Vagina (tissue), 2 donors: Measurements from ENCODE around the gene GATA5.

ENCODE experiments used
- CTCF ChIP-seq, 3 experiments: fragments of 450-650 bp in 2 of 3; fragments of 200-600 bp in 1 of 3; sonication (generic) in 1 of 3; IDR thresholded peaks; one replicate each; pipeline ENCODE4 v1.5.1; 2017 to 2019; ENCODE audit warnings: antibody characterized with exemption in 3 of 3, mild to moderate bottlenecking in 2 of 3, moderate library complexity in 2 of 3
- POLR2A ChIP-seq, 2 donors: fragments of 450-650 bp; IDR thresholded peaks; one replicate each; pipeline ENCODE4 v1.6.1; 2017; ENCODE audit warnings: antibody characterized with exemption in 2 of 2, mild to moderate bottlenecking in 2 of 2, moderate library complexity in 2 of 2
- POLR2AphosphoS5 ChIP-seq, 2 donors: sonication (generic); formaldehyde crosslinking; IDR thresholded peaks; one replicate each; pipeline ENCODE4 v1.9.0; 2017; ENCODE audit warnings: antibody characterized with exemption in 2 of 2, mild to moderate bottlenecking in 2 of 2, low read depth in 1 of 2; ENCODE audit not compliant: insufficient read depth in 1 of 2

GRCh38 chr20:62476056-62476838, 452 bp upstream of the GATA5 start:
- TF ChIP-seq CTCF (IDR thresholded peaks at IDR 0.05): no peak
- no peak for TF ChIP-seq POLR2A (IDR thresholded peaks at IDR 0.05)
- no peak for TF ChIP-seq POLR2AphosphoS5 (IDR thresholded peaks at IDR 0.05; ENCODE audit: insufficient read depth in 1 of 2, low read depth in 1 of 2)
